ENCODE results near the gene TIMM23. TPM values are rescaled to one million over a fixed set of nuclear protein-coding genes. Genes with fewer than 3 reads are reported as not detected.
"Not testable (repeated sequence)": the region's sequence is repeated elsewhere in the genome, so short reads cannot be mapped to it uniquely, and the experiment has no call there.

The TIMM23 gene
- total and polyA plus RNA-seq, 2 donors (not counting 3 experiments of a cell fraction or from before 2014, with no cell fraction given): 78.1 to 94.6 TPM

DNA sequence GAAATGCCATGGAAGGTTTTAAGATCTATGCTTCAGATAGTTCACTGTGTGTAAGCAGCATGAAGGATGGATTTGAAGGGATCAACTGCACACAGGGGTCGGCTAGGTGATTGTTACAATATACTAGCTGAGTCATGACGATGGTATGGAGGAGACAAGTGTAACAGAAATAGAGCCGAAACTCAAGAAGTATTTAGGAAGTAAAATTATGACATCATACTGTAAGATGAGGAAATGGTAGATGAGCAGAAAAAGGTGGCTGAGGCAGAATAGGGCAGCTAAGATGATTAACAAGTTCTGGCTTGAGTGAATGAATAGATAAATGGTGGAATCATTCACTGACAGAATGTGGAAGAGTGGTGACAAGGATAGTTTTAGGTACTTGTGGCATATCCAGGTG, 37.5 kb upstream of the TIMM23 start:
- H3K36me3 ChIP-seq (ENCODE audit: control insufficient read depth in 2 of 2, extremely low read depth in 1 of 2, insufficient read depth in 2 of 2, low read length in 2 of 2); H3K9me3 ChIP-seq (replicated peaks; ENCODE audit: control insufficient read depth, insufficient read depth, low read length); H4K20me1 ChIP-seq (replicated peaks; ENCODE audit: control insufficient read depth, extremely low read depth, insufficient read depth, low read length); H2AFZ ChIP-seq (ENCODE audit: low read depth, low read length); DNase-seq (ENCODE audit: low read depth, low spot score); intact Hi-C loops (cut with micrococcal nuclease); CTCF ChIA-PET; H3K27ac ChIP-seq (ENCODE audit: insufficient read depth, low read depth, low read length); H3K9me1 ChIP-seq (replicated peaks; ENCODE audit: control insufficient read depth, extremely low read depth, insufficient read depth, low read length); FAIRE-seq; H3K4me3 ChIP-seq (replicated peaks in 1 of 3; ENCODE audit: insufficient read depth in 1 of 3, low read depth in 1 of 3, low read length in 3 of 3); H3K4me1 ChIP-seq (ENCODE audit: control insufficient read depth, extremely low read depth, insufficient read depth, low read length); BruUV-seq (replicated peaks); POLR2A ChIA-PET; dilution Hi-C loops (cut with MboI; ENCODE audit: extremely low pct_ligation_motif_present, low sequenced_read_pairs); H3K79me2 ChIP-seq (ENCODE audit: control insufficient read depth, insufficient read depth, low read length); H3K27me3 ChIP-seq (ENCODE audit: control insufficient read depth in 2 of 2, insufficient read depth in 2 of 2, low read length in 2 of 2); H3K4me2 ChIP-seq (ENCODE audit: insufficient read depth, low read length); H3K9ac ChIP-seq (replicated peaks; ENCODE audit: extremely low read depth, insufficient read depth, low read length): not testable (repeated sequence)

DNA sequence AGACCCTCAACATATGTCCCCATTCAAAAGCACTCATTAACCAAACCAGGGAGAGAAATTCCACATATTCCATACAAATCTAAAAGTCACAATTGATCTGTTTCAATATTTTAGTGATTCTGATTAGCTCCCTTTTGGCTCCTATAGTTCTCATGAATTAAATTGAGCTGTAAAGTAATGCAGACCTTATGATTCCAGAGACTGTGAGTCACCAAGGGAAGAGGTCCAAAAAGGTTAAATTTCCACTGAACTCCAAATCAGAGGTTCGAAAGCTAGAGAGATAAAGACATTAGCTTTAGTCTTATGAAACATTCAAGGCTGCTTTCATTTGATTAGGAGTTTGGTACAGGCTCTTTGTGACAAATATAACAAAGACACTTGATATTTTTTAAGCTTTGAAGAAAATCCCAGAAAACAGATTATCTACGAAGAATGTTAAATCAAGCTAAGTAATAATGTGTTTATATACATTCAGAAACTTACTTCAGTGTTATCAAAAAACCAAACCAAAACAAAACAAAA, 33.1 kb upstream of the TIMM23 start:
- FAIRE-seq; intact Hi-C loops (cut with micrococcal nuclease); H3K4me2 ChIP-seq (ENCODE audit: insufficient read depth, low read length): not testable (repeated sequence)

DNA sequence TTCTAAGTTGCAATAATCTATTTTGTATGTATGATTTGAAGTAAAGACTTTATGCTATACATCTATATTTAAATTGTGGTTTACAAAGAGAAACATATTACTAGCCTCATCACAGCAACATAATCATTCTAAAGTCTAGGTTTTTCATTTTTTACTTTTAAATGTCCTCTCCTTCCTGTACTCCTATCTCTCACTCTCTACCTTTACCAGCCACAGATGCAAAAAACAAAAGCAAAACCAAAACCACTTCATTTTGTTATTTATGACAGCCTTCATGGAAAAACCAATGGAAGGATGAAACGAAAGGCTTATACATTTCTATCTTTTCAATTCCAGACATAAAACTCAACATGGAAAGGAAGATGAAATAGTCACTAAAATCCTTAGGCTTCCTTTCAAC, 31.1 kb upstream of the TIMM23 start:
- DNase-seq (ENCODE audit: low read depth, low spot score); H3K27ac ChIP-seq (ENCODE audit: insufficient read depth, low read depth, low read length); H3K4me3 ChIP-seq (replicated peaks in 1 of 3; ENCODE audit: insufficient read depth in 1 of 3, low read depth in 1 of 3, low read length in 3 of 3); H3K36me3 ChIP-seq (ENCODE audit: control insufficient read depth in 2 of 2, extremely low read depth in 1 of 2, insufficient read depth in 2 of 2, low read length in 2 of 2); H3K9ac ChIP-seq (replicated peaks; ENCODE audit: extremely low read depth, insufficient read depth, low read length); BruUV-seq (replicated peaks); H3K4me1 ChIP-seq (ENCODE audit: control insufficient read depth, extremely low read depth, insufficient read depth, low read length); H4K20me1 ChIP-seq (replicated peaks; ENCODE audit: control insufficient read depth, extremely low read depth, insufficient read depth, low read length); H3K9me1 ChIP-seq (replicated peaks; ENCODE audit: control insufficient read depth, extremely low read depth, insufficient read depth, low read length); H3K9me3 ChIP-seq (replicated peaks; ENCODE audit: control insufficient read depth, insufficient read depth, low read length); dilution Hi-C loops (cut with MboI; ENCODE audit: extremely low pct_ligation_motif_present, low sequenced_read_pairs); H2AFZ ChIP-seq (ENCODE audit: low read depth, low read length); H3K4me2 ChIP-seq (ENCODE audit: insufficient read depth, low read length); CTCF ChIA-PET; H3K79me2 ChIP-seq (ENCODE audit: control insufficient read depth, insufficient read depth, low read length); intact Hi-C loops (cut with micrococcal nuclease); FAIRE-seq; POLR2A ChIA-PET; H3K27me3 ChIP-seq (ENCODE audit: control insufficient read depth in 2 of 2, insufficient read depth in 2 of 2, low read length in 2 of 2): not testable (repeated sequence)

More for the DNA sequence above, 33.1 kb upstream of the TIMM23 start:
- DNase-seq (ENCODE audit: low read depth, low spot score); H3K27me3 ChIP-seq (ENCODE audit: control insufficient read depth in 2 of 2, insufficient read depth in 2 of 2, low read length in 2 of 2); H3K9me1 ChIP-seq (replicated peaks; ENCODE audit: control insufficient read depth, extremely low read depth, insufficient read depth, low read length); H3K79me2 ChIP-seq (ENCODE audit: control insufficient read depth, insufficient read depth, low read length); H3K27ac ChIP-seq (ENCODE audit: insufficient read depth, low read depth, low read length); H3K9me3 ChIP-seq (replicated peaks; ENCODE audit: control insufficient read depth, insufficient read depth, low read length); H3K36me3 ChIP-seq (ENCODE audit: control insufficient read depth in 2 of 2, extremely low read depth in 1 of 2, insufficient read depth in 2 of 2, low read length in 2 of 2); H4K20me1 ChIP-seq (replicated peaks; ENCODE audit: control insufficient read depth, extremely low read depth, insufficient read depth, low read length); H3K9ac ChIP-seq (replicated peaks; ENCODE audit: extremely low read depth, insufficient read depth, low read length); BruUV-seq (replicated peaks); H3K4me3 ChIP-seq (replicated peaks in 1 of 3; ENCODE audit: insufficient read depth in 1 of 3, low read depth in 1 of 3, low read length in 3 of 3); H2AFZ ChIP-seq (ENCODE audit: low read depth, low read length); H3K4me1 ChIP-seq (ENCODE audit: control insufficient read depth, extremely low read depth, insufficient read depth, low read length); dilution Hi-C loops (cut with MboI; ENCODE audit: extremely low pct_ligation_motif_present, low sequenced_read_pairs): not testable (repeated sequence)
- ChIA-PET POLR2A (interaction anchor here (0.7 kb wide), 1 partner anchor 30 kb away, joined by 4 read pairs; no protein-coding TSS in a partner anchor), CTCF (interaction anchor here (0.7 kb wide), 1 partner anchor 703 kb away, joined by 3 read pairs; no protein-coding TSS in a partner anchor)

DNA sequence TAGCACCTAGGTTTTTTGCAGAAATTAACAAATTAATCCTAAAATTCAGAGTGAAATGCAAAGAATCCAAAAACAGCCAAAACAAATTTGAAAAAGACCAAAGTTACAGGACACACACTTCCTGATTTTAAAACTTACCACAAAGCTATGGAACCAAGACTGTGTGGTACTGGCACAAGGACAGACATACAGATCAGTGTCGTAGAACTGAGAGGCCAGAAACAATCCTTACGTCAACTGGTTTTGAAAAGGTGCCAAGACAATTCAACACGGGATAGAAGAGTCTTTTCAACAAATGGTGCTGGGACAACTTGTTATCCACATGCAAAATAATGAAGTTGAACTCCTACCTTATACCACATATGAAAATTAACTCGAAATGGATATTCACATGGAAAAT, 26.8 kb upstream of the TIMM23 start:
- H2AFZ ChIP-seq (ENCODE audit: low read depth, low read length); FAIRE-seq; H3K79me2 ChIP-seq (ENCODE audit: control insufficient read depth, insufficient read depth, low read length); intact Hi-C loops (cut with micrococcal nuclease); H3K4me3 ChIP-seq (replicated peaks in 1 of 3; ENCODE audit: insufficient read depth in 1 of 3, low read depth in 1 of 3, low read length in 3 of 3); H3K4me1 ChIP-seq (ENCODE audit: control insufficient read depth, extremely low read depth, insufficient read depth, low read length); H3K36me3 ChIP-seq (ENCODE audit: control insufficient read depth in 2 of 2, extremely low read depth in 1 of 2, insufficient read depth in 2 of 2, low read length in 2 of 2); H4K20me1 ChIP-seq (replicated peaks; ENCODE audit: control insufficient read depth, extremely low read depth, insufficient read depth, low read length); POLR2A ChIA-PET; DNase-seq (ENCODE audit: low read depth, low spot score); H3K9me3 ChIP-seq (replicated peaks; ENCODE audit: control insufficient read depth, insufficient read depth, low read length); H3K27ac ChIP-seq (ENCODE audit: insufficient read depth, low read depth, low read length); H3K27me3 ChIP-seq (ENCODE audit: control insufficient read depth in 2 of 2, insufficient read depth in 2 of 2, low read length in 2 of 2); BruUV-seq (replicated peaks); CTCF ChIA-PET; dilution Hi-C loops (cut with MboI; ENCODE audit: extremely low pct_ligation_motif_present, low sequenced_read_pairs); H3K4me2 ChIP-seq (ENCODE audit: insufficient read depth, low read length); H3K9me1 ChIP-seq (replicated peaks; ENCODE audit: control insufficient read depth, extremely low read depth, insufficient read depth, low read length); H3K9ac ChIP-seq (replicated peaks; ENCODE audit: extremely low read depth, insufficient read depth, low read length): not testable (repeated sequence)

All from endothelial cell of umbilical vein (primary cell).